Measurements from ENCODE around the gene SWAP70. TPM values are rescaled to one million over a fixed set of nuclear protein-coding genes. Genes with fewer than 3 reads are reported as not detected.

Gene SWAP70
- total and polyA plus RNA-seq, 7 experiments from 2014 or later = 2.3 to 15.6 (median 4.5) TPM

GRCh38 chr11:9672288-9672916 lies 8.5 kb downstream of the SWAP70 start:
- Histone ChIP-seq H3K9me3 (ENCODE audit: control insufficient read depth in 2 of 3, low read length in 3 of 3) (no peaks in the 10 kb centered on the region), H3K27me3 (ENCODE audit: control insufficient read depth in 2 of 2, insufficient read depth in 2 of 2, low read length in 2 of 2) (no peaks in the 10 kb centered on the region), H3K4me1 (ENCODE audit: control insufficient read depth in 2 of 2, insufficient read depth in 2 of 2, low read length in 2 of 2) (no peaks in the 10 kb centered on the region), H3K36me3 (ENCODE audit: control insufficient read depth in 2 of 3, insufficient read depth in 3 of 3, low read length in 3 of 3) (no peaks in the 10 kb centered on the region), H3K4me3 (ENCODE audit: low read length) (no peak overlapping the region), H3K27ac (ENCODE audit: low read depth, low read length) (no peak overlapping the region)
- ChIA-PET CTCF (no interaction called here), POLR2A (interaction anchor here (0.7 kb wide), 1 partner anchor 379 kb away, joined by 5 read pairs; no protein-coding TSS in a partner anchor)
- DNase-seq (no peak), ATAC-seq (no peak)
- Mint-ChIP-seq H3K36me3 (peaks cover 0 to 4% (median 0%) of the 10 kb centered on the region in 5 donors), H3K27ac (no peak overlapping the region), H3K4me3 (no peak overlapping the region), H3K4me1 (peaks cover 0 to 4% (median 0%) of the 10 kb centered on the region in 7 donors), H3K9me3 (peaks cover 0 to 6% (median 0%) of the 10 kb centered on the region in 11 donors), H3K27me3 (peaks cover 0 to 6% (median 0%) of the 10 kb centered on the region in 5 donors)
- intact Hi-C loops (cut with micrococcal nuclease) = no loop called here

DNA sequence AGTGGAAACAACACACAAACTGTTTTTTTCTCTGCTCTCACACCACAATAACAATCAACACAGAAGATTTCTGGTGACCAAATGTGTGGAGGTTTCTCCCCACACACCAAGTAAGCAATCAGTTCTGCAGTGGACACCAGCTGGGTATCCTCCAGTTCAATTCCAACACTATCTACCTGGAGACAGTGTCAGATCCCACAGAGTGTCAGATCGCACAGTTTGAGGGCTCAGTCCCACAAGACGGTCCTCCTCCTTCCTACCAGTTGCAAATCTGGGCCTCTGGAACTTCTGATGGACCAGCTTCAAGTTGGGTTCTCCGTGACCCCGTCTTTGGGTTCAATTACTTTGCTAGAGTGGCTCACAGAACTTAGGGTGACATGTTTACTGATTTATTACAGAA lies 9.0 kb downstream of the SWAP70 start:
- no peaks in the 10 kb centered on the region for H3K36me3 ChIP-seq (ENCODE audit: control insufficient read depth in 2 of 3, insufficient read depth in 3 of 3, low read length in 3 of 3)
- no peaks in the 10 kb centered on the region for H3K4me1 ChIP-seq (ENCODE audit: control insufficient read depth in 2 of 2, insufficient read depth in 2 of 2, low read length in 2 of 2)
- Mint-ChIP-seq H3K27me3 (peaks cover 0 to 6% (median 0%) of the 10 kb centered on the region in 5 donors), H3K27ac (peak overlapping the region in 1 of 9 donors; percentile 35), H3K4me3 (no peak overlapping the region), H3K4me1 (peaks cover 0 to 4% (median 0%) of the 10 kb centered on the region in 7 donors), H3K9me3 (peaks cover 0 to 4% (median 0%) of the 10 kb centered on the region in 11 donors), H3K36me3 (peaks cover 0 to 3% (median 0%) of the 10 kb centered on the region in 5 donors)
- no peak overlapping the region for H3K4me3 ChIP-seq (ENCODE audit: low read length)
- no peaks in the 10 kb centered on the region for H3K9me3 ChIP-seq (ENCODE audit: control insufficient read depth in 2 of 3, low read length in 3 of 3)
- H3K27ac ChIP-seq (ENCODE audit: low read depth, low read length) = no peak overlapping the region
- DNase-seq (no peak), ATAC-seq (no peak)
- intact Hi-C loops (cut with micrococcal nuclease) = no loop called here
- CTCF ChIA-PET = no interaction called here
- H3K27me3 ChIP-seq (ENCODE audit: control insufficient read depth in 2 of 2, insufficient read depth in 2 of 2, low read length in 2 of 2) = no peaks in the 10 kb centered on the region
- POLR2A ChIA-PET = no interaction called here

DNA sequence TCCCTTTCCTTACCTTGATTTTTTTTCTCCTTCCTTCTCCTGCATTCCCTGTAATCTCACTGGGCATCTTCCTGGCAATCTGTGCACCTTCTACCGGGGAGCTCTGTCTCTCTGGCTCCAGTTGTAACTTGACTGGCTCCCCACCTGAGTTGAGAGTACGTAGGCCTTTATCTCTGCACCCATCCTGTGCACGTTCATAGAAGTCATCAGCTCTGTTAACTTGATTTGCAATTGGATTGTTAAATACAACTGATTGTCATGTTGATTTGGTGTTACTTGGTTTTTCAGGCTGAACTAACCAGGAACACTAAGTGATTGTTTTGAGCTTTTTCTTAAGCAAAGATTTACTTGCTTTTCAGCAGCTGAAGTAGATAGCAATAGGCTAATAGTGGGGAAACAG lies 11.8 kb downstream of the SWAP70 start:
- POLR2A ChIA-PET = no interaction called here
- Histone ChIP-seq H3K4me1 (ENCODE audit: control insufficient read depth in 2 of 2, insufficient read depth in 2 of 2, low read length in 2 of 2) (no peaks in the 10 kb centered on the region), H3K36me3 (ENCODE audit: control insufficient read depth in 2 of 3, insufficient read depth in 3 of 3, low read length in 3 of 3) (no peaks in the 10 kb centered on the region), H3K27me3 (ENCODE audit: control insufficient read depth in 2 of 2, insufficient read depth in 2 of 2, low read length in 2 of 2) (no peaks in the 10 kb centered on the region), H3K9me3 (ENCODE audit: control insufficient read depth in 2 of 3, low read length in 3 of 3) (no peaks in the 10 kb centered on the region), H3K27ac (ENCODE audit: low read depth, low read length) (no peak overlapping the region), H3K4me3 (ENCODE audit: low read length) (no peak overlapping the region)
- peaks cover 0 to 2% (median 0%) of the 10 kb centered on the region in 11 donors for H3K9me3 Mint-ChIP-seq
- peaks cover 0 to 5% (median 0%) of the 10 kb centered on the region in 5 donors for H3K27me3 Mint-ChIP-seq
- intact Hi-C loops (cut with micrococcal nuclease) = no loop called here
- peaks cover 0 to 2% (median 0%) of the 10 kb centered on the region in 7 donors for H3K4me1 Mint-ChIP-seq
- no peak overlapping the region for H3K4me3 Mint-ChIP-seq
- H3K36me3 Mint-ChIP-seq = peaks cover 0 to 3% (median 0%) of the 10 kb centered on the region in 5 donors
- CTCF ChIA-PET = no interaction called here
- DNase-seq (no peak), ATAC-seq (no peak)
- H3K27ac Mint-ChIP-seq = no peak overlapping the region

DNA sequence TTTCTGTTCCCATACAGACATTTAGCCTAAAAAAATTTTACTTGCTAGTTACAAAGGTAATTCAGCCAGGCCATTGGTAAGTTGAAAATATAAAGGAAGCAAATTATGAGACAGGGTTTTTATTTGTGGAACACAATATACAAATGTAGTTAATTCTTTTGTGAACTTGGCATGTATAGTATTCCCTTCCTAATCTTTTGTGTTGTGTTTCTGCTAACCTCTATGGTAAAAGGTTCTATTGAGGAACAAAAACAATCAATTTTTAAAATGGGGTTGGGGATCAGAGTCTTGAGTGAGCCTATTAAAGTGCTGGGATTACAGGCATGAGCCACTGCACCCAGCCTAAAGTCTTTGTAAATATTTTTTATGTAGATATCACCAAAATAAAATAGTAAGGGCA lies 14.1 kb downstream of the SWAP70 start:
- H3K9me3 ChIP-seq (ENCODE audit: control insufficient read depth in 2 of 3, low read length in 3 of 3) = no peaks in the 10 kb centered on the region
- no peak for ATAC-seq
- Mint-ChIP-seq H3K27ac (no peak overlapping the region), H3K9me3 (peaks cover 0 to 2% (median 0%) of the 10 kb centered on the region in 11 donors), H3K27me3 (peaks cover 0 to 5% (median 0%) of the 10 kb centered on the region in 5 donors), H3K4me3 (no peak overlapping the region), H3K4me1 (peaks cover 0 to 2% (median 0%) of the 10 kb centered on the region in 7 donors), H3K36me3 (peaks cover 0 to under 1% (median 0%) of the 10 kb centered on the region in 5 donors)
- H3K4me1 ChIP-seq (ENCODE audit: control insufficient read depth in 2 of 2, insufficient read depth in 2 of 2, low read length in 2 of 2) = no peaks in the 10 kb centered on the region
- intact Hi-C loops (cut with micrococcal nuclease) = no loop called here
- CTCF ChIA-PET = no interaction called here
- POLR2A ChIA-PET = no interaction called here
- no peaks in the 10 kb centered on the region for H3K36me3 ChIP-seq (ENCODE audit: control insufficient read depth in 2 of 3, insufficient read depth in 3 of 3, low read length in 3 of 3)
- H3K27ac ChIP-seq (ENCODE audit: low read depth, low read length) = no peak overlapping the region
- H3K4me3 ChIP-seq (ENCODE audit: low read length) = no peak overlapping the region
- DNase-seq = no peak
- H3K27me3 ChIP-seq (ENCODE audit: control insufficient read depth in 2 of 2, insufficient read depth in 2 of 2, low read length in 2 of 2) = no peaks in the 10 kb centered on the region

- ChIA-PET POLR2A (no interaction called here), CTCF (no interaction called here)
- no peaks in the 10 kb centered on the region for H3K36me3 Mint-ChIP-seq
- Histone ChIP-seq H3K27ac (ENCODE audit: low read depth, low read length) (no peak overlapping the region), H3K9me3 (ENCODE audit: control insufficient read depth in 2 of 3, low read length in 3 of 3) (no peaks in the 10 kb centered on the region), H3K4me1 (ENCODE audit: control insufficient read depth in 2 of 2, insufficient read depth in 2 of 2, low read length in 2 of 2) (no peaks in the 10 kb centered on the region), H3K36me3 (ENCODE audit: control insufficient read depth in 2 of 3, insufficient read depth in 3 of 3, low read length in 3 of 3) (no peaks in the 10 kb centered on the region), H3K27me3 (ENCODE audit: control insufficient read depth in 2 of 2, insufficient read depth in 2 of 2, low read length in 2 of 2) (no peaks in the 10 kb centered on the region), H3K4me3 (ENCODE audit: low read length) (no peak overlapping the region)
- DNase-seq = no peak
- H3K9me3 Mint-ChIP-seq = peaks cover 0 to 2% (median 0%) of the 10 kb centered on the region in 11 donors
- H3K4me1 Mint-ChIP-seq = peaks cover 0 to 2% (median 0%) of the 10 kb centered on the region in 7 donors
- intact Hi-C loops (cut with micrococcal nuclease) = no loop called here
- H3K4me3 Mint-ChIP-seq = no peak overlapping the region
- no peak overlapping the region for H3K27ac Mint-ChIP-seq
- ATAC-seq = no peak
- H3K27me3 Mint-ChIP-seq = peaks cover 0 to 5% (median 0%) of the 10 kb centered on the region in 5 donors
Observed at GRCh38 chr11:9678576-9678975, 14.7 kb downstream of the SWAP70 start.

- Histone ChIP-seq H3K9me3 (ENCODE audit: control insufficient read depth in 2 of 3, low read length in 3 of 3) (no peaks in the 10 kb centered on the region), H3K27me3 (ENCODE audit: control insufficient read depth in 2 of 2, insufficient read depth in 2 of 2, low read length in 2 of 2) (no peaks in the 10 kb centered on the region), H3K4me1 (ENCODE audit: control insufficient read depth in 2 of 2, insufficient read depth in 2 of 2, low read length in 2 of 2) (no peaks in the 10 kb centered on the region), H3K27ac (ENCODE audit: low read depth, low read length) (no peak overlapping the region), H3K36me3 (ENCODE audit: control insufficient read depth in 2 of 3, insufficient read depth in 3 of 3, low read length in 3 of 3) (no peaks in the 10 kb centered on the region), H3K4me3 (ENCODE audit: low read length) (no peak overlapping the region)
- ChIA-PET POLR2A (no interaction called here), CTCF (no interaction called here)
- H3K27me3 Mint-ChIP-seq = peaks cover 0 to 5% (median 0%) of the 10 kb centered on the region in 5 donors
- ATAC-seq (no peak), DNase-seq (no peak)
- H3K36me3 Mint-ChIP-seq = no peaks in the 10 kb centered on the region
- peaks cover 0 to 2% (median 0%) of the 10 kb centered on the region in 7 donors for H3K4me1 Mint-ChIP-seq
- H3K27ac Mint-ChIP-seq = no peak overlapping the region
- H3K4me3 Mint-ChIP-seq = no peak overlapping the region
- intact Hi-C loops (cut with micrococcal nuclease) = no loop called here
- H3K9me3 Mint-ChIP-seq = peaks cover 0 to 2% (median 0%) of the 10 kb centered on the region in 11 donors
Observed at GRCh38 chr11:9680028-9680427, 16.2 kb downstream of the SWAP70 start.
